ENCODE measurements around the gene SMIM27.

Gene SMIM27

DNA sequence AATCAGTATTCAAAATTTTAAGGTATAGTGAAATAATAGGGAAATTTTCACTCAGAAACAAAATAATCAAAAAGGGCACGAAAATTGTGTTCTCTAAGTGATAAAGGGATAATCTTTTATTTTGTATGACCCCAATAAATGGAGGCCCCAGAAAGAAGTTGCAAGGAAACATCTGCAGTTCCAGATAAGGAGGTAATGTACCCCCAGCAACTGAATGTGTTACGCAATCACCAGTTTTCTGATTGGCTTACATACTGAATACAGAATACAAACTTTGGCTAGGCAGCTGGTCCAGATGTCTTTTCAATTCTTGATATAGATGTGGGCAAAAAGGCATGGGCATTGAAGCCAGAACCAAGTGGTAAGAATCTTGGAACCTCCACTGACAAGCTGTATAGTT lies 2.0 kb downstream of the SMIM27 start:
- Histone ChIP-seq H3K27me3 (ENCODE audit: low read length) (no peaks in the 10 kb centered on the region), H3K9me3 (ENCODE audit: insufficient read depth, low read length) (no peaks in the 10 kb centered on the region), H3F3A (ENCODE audit: insufficient read depth) (peaks cover 32% of the 10 kb centered on the region), H3K79me2 (ENCODE audit: insufficient read depth, low read length) (peaks cover 74% of the 10 kb centered on the region), H3K27ac (ENCODE audit: low read depth, low read length) (peak overlapping the region; percentile 12; the same call in 1 of the 2 replicates), H3K9me2 (replicated peaks; ENCODE audit: insufficient read depth, low read length) (no peaks in the 10 kb centered on the region), H2AFZ (ENCODE audit: low read depth, low read length, severe bottlenecking) (no peak overlapping the region), H3K9ac (ENCODE audit: low read length) (no peak overlapping the region), H3K4me3 (ENCODE audit: insufficient read depth, low read length, poor library complexity, severe bottlenecking) (no peak overlapping the region), H4K20me1 (ENCODE audit: low read depth, low read length) (peaks cover 13% of the 10 kb centered on the region), H3K36me3 (ENCODE audit: low read length) (0 out of 2 replicates have a peak, but pooled peaks cover 4% of the 10 kb centered on the region), H3K4me2 (ENCODE audit: low read depth, low read length, poor library complexity, severe bottlenecking) (peak overlapping the region; percentile 75)
- TF ChIP-seq CTCF (IDR thresholded peaks at IDR 0.05; ENCODE audit: insufficient read depth, low read length, poor library complexity, severe bottlenecking) = no peak
- no peak for TF ChIP-seq EZH2phosphoT487 (conservative IDR thresholded peaks at IDR 0.05; ENCODE audit: low read length)

DNA sequence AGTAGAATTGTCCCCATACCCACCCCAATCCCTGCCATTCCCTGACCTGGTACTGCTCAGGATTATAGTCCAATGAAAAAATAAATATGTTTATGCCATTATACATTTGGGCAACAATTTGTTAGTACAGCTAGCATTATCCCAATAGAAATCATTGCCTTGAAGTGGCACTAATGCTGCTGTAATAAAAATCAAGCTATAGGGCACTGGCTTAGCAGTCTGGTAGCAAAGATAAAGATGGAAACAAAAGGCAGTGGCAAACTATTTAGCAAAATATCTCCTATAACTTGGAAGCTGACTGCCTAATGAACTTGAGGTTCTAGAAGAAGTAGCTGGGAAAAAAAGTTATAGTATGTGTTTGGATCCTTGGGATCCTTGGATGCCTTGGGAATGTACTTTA lies 2.5 kb downstream of the SMIM27 start:
- Histone ChIP-seq H3K4me2 (ENCODE audit: low read depth, low read length, poor library complexity, severe bottlenecking) (no peak overlapping the region), H3K79me2 (ENCODE audit: insufficient read depth, low read length) (peaks cover 74% of the 10 kb centered on the region), H2AFZ (ENCODE audit: low read depth, low read length, severe bottlenecking) (no peak overlapping the region), H3K9me3 (ENCODE audit: insufficient read depth, low read length) (no peaks in the 10 kb centered on the region), H3K27me3 (ENCODE audit: low read length) (no peaks in the 10 kb centered on the region), H3K9me2 (replicated peaks; ENCODE audit: insufficient read depth, low read length) (no peaks in the 10 kb centered on the region), H3K27ac (ENCODE audit: low read depth, low read length) (no peak overlapping the region), H3K36me3 (ENCODE audit: low read length) (0 out of 2 replicates have a peak, but pooled peaks cover 4% of the 10 kb centered on the region), H3K4me3 (ENCODE audit: insufficient read depth, low read length, poor library complexity, severe bottlenecking) (no peak overlapping the region), H3K9ac (ENCODE audit: low read length) (no peak overlapping the region), H3F3A (ENCODE audit: insufficient read depth) (peaks cover 32% of the 10 kb centered on the region), H4K20me1 (ENCODE audit: low read depth, low read length) (peaks cover 8% of the 10 kb centered on the region)
- TF ChIP-seq EZH2phosphoT487 (conservative IDR thresholded peaks at IDR 0.05; ENCODE audit: low read length) = no peak
- no peak for TF ChIP-seq CTCF (IDR thresholded peaks at IDR 0.05; ENCODE audit: insufficient read depth, low read length, poor library complexity, severe bottlenecking)

DNA sequence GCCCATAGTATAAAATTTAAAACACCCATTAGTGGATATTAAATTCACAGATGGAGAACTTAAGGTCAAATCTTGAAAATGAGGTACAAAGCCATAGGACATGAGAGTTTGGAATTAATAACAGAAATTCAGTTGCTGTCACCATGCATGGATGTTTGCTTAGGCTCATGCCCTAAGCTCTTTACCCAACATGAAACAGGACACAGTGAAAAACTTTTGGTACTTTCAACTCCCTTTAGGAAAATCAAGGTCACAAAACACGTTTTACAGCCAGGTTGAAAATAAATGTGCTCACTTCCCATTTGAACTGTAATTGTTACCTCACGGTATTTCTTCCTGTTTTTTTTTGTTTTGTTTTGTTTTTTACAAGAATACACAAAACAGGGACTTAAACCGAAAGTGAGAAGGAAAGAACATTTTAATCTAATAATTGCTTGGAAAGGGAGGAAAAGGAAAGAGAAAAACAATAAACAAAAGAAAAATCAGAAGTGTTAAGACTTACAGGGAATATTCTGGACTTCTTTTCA lies 6.3 kb downstream of the SMIM27 start:
- Histone ChIP-seq H3K36me3 (ENCODE audit: low read length) (0 out of 2 replicates have a peak, but pooled peaks cover 3% of the 10 kb centered on the region), H3K9me2 (replicated peaks; ENCODE audit: insufficient read depth, low read length) (no peaks in the 10 kb centered on the region), H3F3A (ENCODE audit: insufficient read depth) (peaks cover 13% of the 10 kb centered on the region; the same call in 1 of the 2 replicates), H3K4me2 (ENCODE audit: low read depth, low read length, poor library complexity, severe bottlenecking) (no peak overlapping the region), H4K20me1 (ENCODE audit: low read depth, low read length) (peaks cover 5% of the 10 kb centered on the region; the same call in 1 of the 2 replicates), H3K9ac (ENCODE audit: low read length) (no peak overlapping the region), H3K9me3 (ENCODE audit: insufficient read depth, low read length) (no peaks in the 10 kb centered on the region), H3K4me3 (ENCODE audit: insufficient read depth, low read length, poor library complexity, severe bottlenecking) (no peak overlapping the region), H3K79me2 (ENCODE audit: insufficient read depth, low read length) (peaks cover 53% of the 10 kb centered on the region), H3K27ac (ENCODE audit: low read depth, low read length) (no peak overlapping the region), H2AFZ (ENCODE audit: low read depth, low read length, severe bottlenecking) (no peak overlapping the region), H3K27me3 (ENCODE audit: low read length) (no peaks in the 10 kb centered on the region)
- TF ChIP-seq EZH2phosphoT487 (conservative IDR thresholded peaks at IDR 0.05; ENCODE audit: low read length) (no peak), CTCF (IDR thresholded peaks at IDR 0.05; ENCODE audit: insufficient read depth, low read length, poor library complexity, severe bottlenecking) (no peak)
